Testis (tissue), 5 donors: ENCODE measurements around the gene SPDYE1. TPM values are rescaled to one million over a fixed set of nuclear protein-coding genes. Genes with fewer than 3 reads are reported as not detected.
"Not testable (repeated sequence)": the region's sequence is repeated elsewhere in the genome, so short reads cannot be mapped to it uniquely, and the experiment has no call there.

Experiments used
- DNase-seq: peaks from one replicate; pipeline ENCODE4 v3.0.0-alpha.2; 2019
- H3K27ac ChIP-seq, 2 donors: fragments of 200-600 bp; sonication (generic); one replicate each; pipeline ENCODE4 v1.5.1; 2019
- H3K27me3 ChIP-seq: fragments of 200-600 bp; sonication (generic); one replicate; pipeline ENCODE4 v1.5.1; 2019
- H3K36me3 ChIP-seq: fragments of 200-600 bp; sonication (generic); one replicate; pipeline ENCODE4 v1.5.1; 2017; ENCODE audit warnings: low read depth; ENCODE audit errors: missing control alignments
- H3K4me1 ChIP-seq: fragments of 200-600 bp; sonication (generic); one replicate; pipeline ENCODE4 v1.5.1; 2019
- H3K4me3 ChIP-seq, 2 donors: fragments of 200-600 bp; sonication (generic); one replicate each; pipeline ENCODE4 v1.5.1; 2017 to 2019
- H3K9me3 ChIP-seq: fragments of 200-600 bp; sonication (generic); one replicate; pipeline ENCODE4 v1.5.1; 2017
- CTCF ChIP-seq, 3 experiments: fragments of 450-650 bp in 2 of 3; fragments of 200-600 bp in 1 of 3; sonication (generic) in 1 of 3; IDR thresholded peaks; one replicate each; pipeline ENCODE4 v1.5.1; 2016 to 2019; ENCODE audit warnings: antibody characterized with exemption in 3 of 3, mild to moderate bottlenecking in 2 of 3, moderate library complexity in 1 of 3
- POLR2A ChIP-seq: fragments of 450-650 bp; IDR thresholded peaks from one replicate; pipeline ENCODE4 v1.6.1; 2017; ENCODE audit warnings: antibody characterized with exemption, mild to moderate bottlenecking, moderate library complexity
- WGBS, 2 donors: methylation state at CpG; one replicate each; pipeline ENCODE4 v1.1.5; 2018; 5-methylcytosine and 5-hydroxymethylcytosine counted together
- intact Hi-C: fragments of 100-400 bp; cut with DNase I; formaldehyde crosslinking; loops from one replicate; pipeline ENCODE4 v1.15.1; 2023; ENCODE audit warnings: low total_unique reads
- long read RNA-seq, 2 donors: transcript quantifications; one replicate each; lab custom pipeline, GENCODE V29; 2026
- polyA plus RNA-seq: library from polyadenylated mRNA; stranded (reverse); fragments of 350-450 nt; fragmentation: Illumina TruSeq; extraction: RNeasy Lipid Tissue Mini Kit (QIAGEN cat#74804); gene quantifications from one replicate; pipeline ENCODE4 v1.2.3, GENCODE V29; 2014; ENCODE audit warnings: low read depth, low replicate concordance; ENCODE audit not compliant: insufficient read depth
- total RNA-seq, 2 donors: library from RNA; depleted of rRNA; stranded (reverse); fragments of >200 nt; gene quantifications; one replicate each; pipeline ENCODE4 v1.2.3, GENCODE V29; 2016

SPDYE1 gene
- total RNA-seq (1 to 10 TPM; 2.7 to 7.3 TPM), polyA plus RNA-seq (8.3 TPM)
- long read RNA-seq, donor 1 = 0 reads
- long read RNA-seq, donor 2 = 0 reads

GRCh38 chr7:43997532-43997931 is at the start of gene SPDYE1:
TSS of gene SPDYE1 (plus strand) at chr7:43997897. CDS start at chr7:43999950, 2,053 bp downstream.
- H3K9me3 ChIP-seq, H3K4me1 ChIP-seq, H3K27me3 ChIP-seq, H3K4me3 ChIP-seq, H3K36me3 ChIP-seq, H3K27ac ChIP-seq, intact Hi-C loops, DNase-seq: not testable (repeated sequence)
- WGBS, 2 donors = 100% methylated on average over 3 of the region's 3 CpGs; no CpG with 5 or more reads in 1 of the 2 donors

- H3K36me3 ChIP-seq = no peaks in the 10 kb centered on the region
These were observed 45.7 kb upstream of the SPDYE1 start for GRCh38 chr7:43952028-43952427.

GRCh38 chr7:43953071-43953470 is 44.6 kb upstream of the SPDYE1 start:
- H3K36me3 ChIP-seq = no peaks in the 10 kb centered on the region
- TF ChIP-seq POLR2A (no peak), CTCF (IDR thresholded peaks at IDR 0.05) (no peak)
- intact Hi-C loops = no loop called here
- no peaks in the 10 kb centered on the region for H3K27me3 ChIP-seq
- H3K9me3 ChIP-seq = no peaks in the 10 kb centered on the region
- peak overlapping the region in 1 of 2 donors; percentile 15 for H3K27ac ChIP-seq
- 95% methylated on average over 4 to 5 of the region's 5 CpGs for whole genome bisulfite sequencing, 2 donors
- no peak for DNase-seq
- H3K4me3 ChIP-seq = no peak overlapping the region
- H3K4me1 ChIP-seq = no peaks in the 10 kb centered on the region

More at GRCh38 chr7:43952028-43952427, 45.7 kb upstream of the SPDYE1 start:
- TF ChIP-seq CTCF (IDR thresholded peaks at IDR 0.05) (no peak), POLR2A (no peak)
- Histone ChIP-seq H3K9me3 (no peaks in the 10 kb centered on the region), H3K27ac (no peak overlapping the region), H3K4me1 (no peaks in the 10 kb centered on the region), H3K4me3 (no peak overlapping the region), H3K27me3 (no peaks in the 10 kb centered on the region)
- intact Hi-C loops = no loop called here
- WGBS, 2 donors = 33 to 79% methylated on average over 3 of the region's 3 CpGs
- DNase-seq = peak; percentile 58

- Histone ChIP-seq H3K9me3 (no peaks in the 10 kb centered on the region), H3K27me3 (no peaks in the 10 kb centered on the region), H3K36me3 (no peaks in the 10 kb centered on the region), H3K4me3 (no peak overlapping the region), H3K27ac (no peak overlapping the region), H3K4me1 (no peaks in the 10 kb centered on the region)
- WGBS, 2 donors = 69 to 80% methylated on average over 3 of the region's 3 CpGs
- TF ChIP-seq CTCF (IDR thresholded peaks at IDR 0.05) = peak in 1 of 3 experiments; percentile 20
- TF ChIP-seq POLR2A = no peak
- peak; percentile 57 for DNase-seq
- intact Hi-C loops = no loop called here
These were observed 43.0 kb upstream of the SPDYE1 start for GRCh38 chr7:43954524-43955228.

GRCh38 chr7:43956027-43956426 is 41.7 kb upstream of the SPDYE1 start:
- Histone ChIP-seq H3K9me3 (no peaks in the 10 kb centered on the region), H3K4me1 (no peaks in the 10 kb centered on the region), H3K27ac (no peak overlapping the region), H3K4me3 (no peak overlapping the region), H3K27me3 (no peaks in the 10 kb centered on the region), H3K36me3 (no peaks in the 10 kb centered on the region)
- TF ChIP-seq POLR2A = no peak
- no peak for TF ChIP-seq CTCF (IDR thresholded peaks at IDR 0.05)
- no peak for DNase-seq
- intact Hi-C loops = no loop called here
- WGBS, 2 donors = 77 to 88% methylated on average over 3 of the region's 3 CpGs
